ENCODE measurements around the gene CHRNB2.

GRCh38 chr1:154603317-154603716 lies 35.7 kb downstream of the CHRNB2 start:
- TF ChIP-seq CTCF (IDR thresholded peaks at IDR 0.05; ENCODE audit: low read length), result no peak
- no peak for TF ChIP-seq EZH2 (optimal IDR thresholded peaks at IDR 0.05; ENCODE audit: low read depth, low read length)

Measured in MM.1S (cell line).